H1 (cell line): Measurements from ENCODE around the gene NAA20.

Experiments used
- CTCF ChIP-seq, 3 experiments: IDR thresholded peaks; 1 replicate in 2 of 3; 2 replicates in 1 of 3; pipeline versions ENCODE4 v1.5.1 to v1.6.1; 2011; ENCODE audit warnings: low read length in 3 of 3, mild to moderate bottlenecking in 3 of 3, inconsistent platforms in 2 of 3, low read depth in 1 of 3, moderate library complexity in 1 of 3; ENCODE audit not compliant: insufficient read depth in 1 of 3; ENCODE audit errors: control extremely low read depth in 1 of 3
- EP300 ChIP-seq, 2 experiments: IDR thresholded peaks; 1 replicate in 1 of 2; 2 replicates in 1 of 2; pipeline ENCODE4 v1.6.1; 2011 to 2012; ENCODE audit warnings: low read depth in 2 of 2, low read length in 2 of 2, mild to moderate bottlenecking in 2 of 2, borderline replicate concordance in 1 of 2, inconsistent platforms in 1 of 2, moderate library complexity in 1 of 2
- EZH2 ChIP-seq: fragments of 200-600 bp; sonication (generic); IDR thresholded peaks from 2 replicates; pipeline ENCODE4 v1.7.1; 2012; ENCODE audit warnings: low read depth, mild to moderate bottlenecking, moderate library complexity, low read length, inconsistent platforms; ENCODE audit not compliant: severe bottlenecking
- KDM5A ChIP-seq: fragments of 200-600 bp; IDR thresholded peaks from 2 replicates; pipeline ENCODE4 v1.7.1; 2012; ENCODE audit warnings: mild to moderate bottlenecking, low read length, inconsistent platforms, mixed read lengths
- PHF8 ChIP-seq: fragments of 200-600 bp; sonication (generic); conservative IDR thresholded peaks from 2 replicates; pipeline ENCODE4 v1.7.1; 2012; ENCODE audit warnings: low read depth, mild to moderate bottlenecking, inconsistent platforms, low read length, moderate library complexity
- POLR2A ChIP-seq, 2 experiments: IDR thresholded peaks; 1 replicate in 1 of 2; 2 replicates in 1 of 2; pipeline ENCODE4 v1.6.1; 2011; ENCODE audit warnings: low read depth in 2 of 2, low read length in 2 of 2, mild to moderate bottlenecking in 2 of 2; ENCODE audit errors: control extremely low read depth in 1 of 2
- POLR2AphosphoS5 ChIP-seq: IDR thresholded peaks from 2 replicates; pipeline ENCODE4 v1.6.1; 2011; ENCODE audit warnings: low read depth, low read length

DNA sequence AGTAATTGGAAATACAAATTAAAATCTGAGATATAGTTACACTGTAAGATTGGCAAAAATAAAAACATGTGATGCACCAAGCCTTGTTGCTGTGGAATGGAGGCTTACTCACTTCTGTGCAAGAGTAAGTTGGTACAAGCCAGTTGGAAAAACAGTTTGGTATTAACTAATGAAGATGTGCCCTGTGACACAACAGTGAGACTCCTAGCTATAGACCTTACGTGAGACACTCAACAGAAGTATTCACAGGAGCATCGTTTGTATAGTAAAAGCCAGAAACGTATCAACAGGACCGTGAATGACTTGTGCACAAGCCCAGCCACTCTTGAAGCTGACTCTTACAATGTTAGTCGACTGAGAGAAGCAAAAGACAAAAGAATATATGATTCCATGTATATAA lies 14.6 kb downstream of the NAA20 start:
- TF ChIP-seq CTCF (IDR thresholded peaks at IDR 0.05; ENCODE audit: control extremely low read depth in 1 of 3, insufficient read depth in 1 of 3, low read depth in 1 of 3, low read length in 3 of 3) (no peak), PHF8 (no peak), EZH2 (no peak), POLR2A (IDR thresholded peaks at IDR 0.05; ENCODE audit: control extremely low read depth in 1 of 2, low read depth in 2 of 2, low read length in 2 of 2) (no peak), KDM5A (no peak), EP300 (IDR thresholded peaks at IDR 0.05; ENCODE audit: borderline replicate concordance in 1 of 2, low read depth in 2 of 2, low read length in 2 of 2) (no peak), POLR2AphosphoS5 (no peak)
